Measurements from ENCODE around the gene TREM2.
A peak's percentile ranks its signal among the peaks of the same experiment; 100 is the strongest.
"Not testable (repeated sequence)": the region's sequence is repeated elsewhere in the genome, so short reads cannot be mapped to it uniquely, and the experiment has no call there.

Gene TREM2

GRCh38 chr6:41191569-41191968 is 28.7 kb upstream of the TREM2 start:
- TF ChIP-seq, protein P1, sequence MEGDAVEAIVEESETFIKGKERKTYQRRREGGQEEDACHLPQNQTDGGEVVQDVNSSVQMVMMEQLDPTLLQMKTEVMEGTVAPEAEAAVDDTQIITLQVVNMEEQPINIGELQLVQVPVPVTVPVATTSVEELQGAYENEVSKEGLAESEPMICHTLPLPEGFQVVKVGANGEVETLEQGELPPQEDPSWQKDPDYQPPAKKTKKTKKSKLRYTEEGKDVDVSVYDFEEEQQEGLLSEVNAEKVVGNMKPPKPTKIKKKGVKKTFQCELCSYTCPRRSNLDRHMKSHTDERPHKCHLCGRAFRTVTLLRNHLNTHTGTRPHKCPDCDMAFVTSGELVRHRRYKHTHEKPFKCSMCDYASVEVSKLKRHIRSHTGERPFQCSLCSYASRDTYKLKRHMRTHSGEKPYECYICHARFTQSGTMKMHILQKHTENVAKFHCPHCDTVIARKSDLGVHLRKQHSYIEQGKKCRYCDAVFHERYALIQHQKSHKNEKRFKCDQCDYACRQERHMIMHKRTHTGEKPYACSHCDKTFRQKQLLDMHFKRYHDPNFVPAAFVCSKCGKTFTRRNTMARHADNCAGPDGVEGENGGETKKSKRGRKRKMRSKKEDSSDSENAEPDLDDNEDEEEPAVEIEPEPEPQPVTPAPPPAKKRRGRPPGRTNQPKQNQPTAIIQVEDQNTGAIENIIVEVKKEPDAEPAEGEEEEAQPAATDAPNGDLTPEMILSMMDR (IDR thresholded peaks at IDR 0.05; ENCODE audit: low read depth, low read length, missing control alignments), result peak; percentile 71
- no peak for DNase-seq (ENCODE audit: extremely low read depth, low read depth)
- H3K4me3 ChIP-seq (replicated peaks; ENCODE audit: low read depth, low read length), result no peak overlapping the region

GRCh38 chr6:41190791-41191190 is 27.9 kb upstream of the TREM2 start:
- H3K4me3 ChIP-seq (replicated peaks; ENCODE audit: low read depth, low read length), result no peak overlapping the region
- no peak for DNase-seq (ENCODE audit: extremely low read depth, low read depth)
- TF ChIP-seq, protein P1 (IDR thresholded peaks at IDR 0.05; ENCODE audit: low read depth, low read length, missing control alignments), result no peak

DNA sequence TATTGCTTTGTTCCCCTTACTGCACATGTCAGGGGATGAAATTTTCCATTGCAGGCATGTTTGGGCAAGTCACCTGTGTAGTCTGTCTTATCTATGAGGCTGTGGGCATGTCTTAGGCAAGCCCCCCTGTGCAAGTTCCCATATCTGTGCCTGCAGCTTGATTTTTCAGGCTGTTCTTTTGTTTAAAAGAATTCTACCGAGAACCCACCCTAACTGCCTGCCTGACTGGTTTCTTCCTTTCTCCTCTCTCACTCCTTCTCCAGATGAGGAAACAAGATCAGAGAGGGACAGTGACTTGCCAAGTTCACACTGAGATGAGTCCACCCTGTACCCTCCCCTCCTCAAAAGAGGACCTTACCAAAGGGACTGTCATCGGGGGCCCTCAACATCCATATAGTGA is 27.1 kb upstream of the TREM2 start:
- DNase-seq (ENCODE audit: extremely low read depth, low read depth), result no peak
- TF ChIP-seq, protein P1 (IDR thresholded peaks at IDR 0.05; ENCODE audit: low read depth, low read length, missing control alignments), result no peak
- no peak overlapping the region for H3K4me3 ChIP-seq (replicated peaks; ENCODE audit: low read depth, low read length)

DNA sequence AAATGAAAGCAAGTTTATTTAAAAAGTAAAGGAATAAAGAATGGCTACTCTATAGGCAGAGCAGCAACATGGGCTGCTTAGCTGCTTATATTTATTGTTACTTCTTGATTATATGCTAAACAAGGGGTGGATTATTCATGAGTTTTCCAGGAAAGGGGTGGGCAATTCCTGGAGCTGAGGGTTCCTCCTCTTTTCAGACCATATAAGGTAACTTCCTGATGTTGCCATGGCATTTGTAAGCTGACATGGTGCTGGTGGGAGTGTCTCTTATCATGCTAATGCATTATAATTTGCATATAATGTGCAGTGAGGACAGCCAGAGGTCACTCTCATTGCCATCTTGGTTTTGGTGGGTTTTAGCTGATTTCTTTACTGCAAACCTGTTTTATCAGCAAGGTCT is 26.1 kb upstream of the TREM2 start:
- not testable (repeated sequence) for H3K4me3 ChIP-seq (replicated peaks; ENCODE audit: low read depth, low read length); DNase-seq (ENCODE audit: extremely low read depth, low read depth)

DNA sequence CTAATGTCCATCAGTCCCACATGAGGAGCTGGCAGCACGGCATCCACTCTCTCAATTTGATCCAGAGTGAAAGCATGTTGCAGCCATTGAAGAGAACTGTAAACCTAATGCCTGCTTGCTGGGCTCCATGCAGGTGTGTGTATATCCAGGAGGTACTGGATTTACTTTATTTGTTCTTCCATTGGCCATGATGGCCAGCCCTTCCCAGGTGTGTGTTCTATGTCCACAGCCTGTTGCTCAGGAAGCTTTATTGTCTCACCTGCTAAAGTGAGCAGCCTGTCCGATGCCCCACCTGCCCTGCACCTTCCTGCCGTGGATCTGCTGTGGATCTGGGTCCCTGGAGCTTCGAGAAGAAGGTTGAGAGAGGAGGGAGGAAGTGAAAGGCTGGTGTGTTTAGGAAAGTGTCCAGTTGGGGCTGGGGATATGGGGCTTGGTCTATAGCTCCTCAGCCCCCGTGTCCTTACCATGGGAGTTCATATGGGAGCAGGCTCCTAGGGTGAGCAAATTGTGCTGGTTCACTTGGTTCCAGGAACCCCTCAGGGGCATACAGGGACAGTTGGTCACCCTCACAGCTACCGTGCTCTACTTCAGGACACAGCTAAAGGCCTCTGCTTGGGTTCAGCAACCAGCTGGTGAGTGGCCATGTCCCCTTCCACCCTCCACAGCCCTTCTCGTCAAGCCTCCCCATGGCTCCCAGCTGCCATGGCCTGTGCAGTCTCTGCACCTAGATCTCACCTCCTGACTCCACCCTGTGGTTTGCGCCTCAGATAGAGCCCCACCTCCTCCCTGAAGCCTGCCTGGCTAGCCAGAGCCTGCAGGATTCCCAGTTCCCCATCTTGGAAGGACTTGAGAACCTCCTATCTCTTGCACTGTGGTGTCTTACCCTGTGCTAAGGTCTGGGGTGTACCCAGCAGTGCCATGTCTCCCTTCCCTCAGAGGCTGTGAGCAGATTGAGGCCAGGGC is 25.3 kb upstream of the TREM2 start:
- no peak for DNase-seq (ENCODE audit: extremely low read depth, low read depth)

DNA sequence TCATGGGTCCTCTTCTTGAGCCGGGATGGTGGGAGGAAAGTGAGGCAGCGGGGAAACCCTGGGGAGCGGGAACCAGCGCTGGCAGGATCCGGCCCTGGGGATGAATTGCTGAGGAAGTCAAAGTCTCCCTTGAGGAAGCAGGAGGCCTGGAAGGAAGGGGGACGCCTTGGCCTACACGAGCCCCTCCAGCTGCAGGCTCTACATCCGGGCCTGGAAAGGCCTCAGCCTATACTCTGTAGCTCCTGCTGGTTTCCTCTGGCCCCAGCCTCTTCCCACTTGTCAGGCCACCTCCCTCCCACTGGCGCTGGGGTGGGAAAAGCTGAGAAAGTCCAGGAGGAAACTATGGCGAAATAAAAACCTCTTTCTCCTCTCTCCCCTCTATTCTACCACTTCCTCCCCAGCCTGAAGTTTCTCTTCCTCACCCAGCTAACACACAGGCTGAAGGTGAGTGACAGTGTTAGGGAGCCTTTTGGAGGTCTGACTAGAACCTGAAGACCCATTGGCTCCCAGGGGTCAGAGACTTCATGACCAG is 23.2 kb upstream of the TREM2 start:
- no peak overlapping the region for H3K4me3 ChIP-seq (replicated peaks; ENCODE audit: low read depth, low read length)
- TF ChIP-seq, protein P1 (IDR thresholded peaks at IDR 0.05; ENCODE audit: low read depth, low read length, missing control alignments), result no peak
- no peak for DNase-seq (ENCODE audit: extremely low read depth, low read depth)

More for the DNA sequence above, 25.3 kb upstream of the TREM2 start:
- H3K4me3 ChIP-seq (replicated peaks; ENCODE audit: low read depth, low read length), result no peak overlapping the region
- TF ChIP-seq, protein P1 (IDR thresholded peaks at IDR 0.05; ENCODE audit: low read depth, low read length, missing control alignments), result no peak

DNA sequence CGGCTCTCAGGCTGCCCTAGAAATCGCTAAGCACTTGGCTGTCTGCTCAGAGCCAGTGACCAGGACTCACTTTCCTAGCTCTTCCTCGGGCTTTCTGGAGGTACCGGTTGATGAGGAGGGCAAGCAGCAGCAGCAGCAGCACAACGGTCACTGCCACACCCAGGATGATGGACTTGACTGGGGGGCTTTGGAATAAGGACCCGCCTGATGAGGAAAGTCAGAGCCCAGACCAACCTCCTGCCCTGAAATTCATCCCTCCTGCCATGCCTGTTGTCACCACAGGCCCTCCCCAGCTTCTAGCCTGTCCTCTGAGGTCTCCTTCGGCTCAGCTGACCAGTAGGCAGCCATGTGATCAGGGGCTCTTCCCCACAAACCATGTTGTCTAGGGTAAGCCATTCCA is 21.8 kb upstream of the TREM2 start:
- DNase-seq (ENCODE audit: extremely low read depth, low read depth), result no peak
- TF ChIP-seq, protein P1 (IDR thresholded peaks at IDR 0.05; ENCODE audit: low read depth, low read length, missing control alignments), result no peak
- no peak overlapping the region for H3K4me3 ChIP-seq (replicated peaks; ENCODE audit: low read depth, low read length)
